ENCODE measurements around the gene ACTA1.
A peak's percentile ranks its signal among the peaks of the same experiment; 100 is the strongest.
"Not testable (repeated sequence)": the region's sequence is repeated elsewhere in the genome, so short reads cannot be mapped to it uniquely, and the experiment has no call there.

The ACTA1 gene

DNA sequence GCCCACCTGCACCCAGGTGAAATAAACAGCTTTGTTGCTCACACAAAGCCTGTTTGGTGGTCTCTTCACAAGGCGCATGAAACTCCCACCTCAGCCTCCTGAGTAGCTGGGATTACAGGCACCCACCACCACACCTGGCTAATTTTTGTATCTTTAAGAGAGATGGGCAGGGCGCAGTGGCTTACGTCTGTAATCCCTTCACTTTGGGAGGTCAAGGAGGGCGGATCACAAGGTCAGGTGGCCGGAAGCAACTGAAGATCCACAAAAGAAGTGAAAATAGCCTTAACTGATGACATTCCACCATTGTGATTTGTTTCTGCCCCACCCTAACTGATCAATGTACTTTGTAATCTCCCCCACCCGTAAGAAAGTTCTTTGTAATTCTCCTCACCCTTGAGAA lies 15.3 kb downstream of the ACTA1 start:
- not testable (repeated sequence) for DNase-seq (ENCODE audit: low spot score); H2AFZ ChIP-seq (ENCODE audit: low read length)
- no CpG with 5 or more reads among the region's 6 CpGs for WGBS, 2 donors (ENCODE audit: extremely low coverage in 2 of 2, insufficient read length in 2 of 2, insufficient replicate concordance in 1 of 2)

GRCh38 chr1:229412810-229413209 lies 21.1 kb downstream of the ACTA1 start:
- H3K9me3 ChIP-seq (replicated peaks in 1 of 2; ENCODE audit: control insufficient read depth in 2 of 2, insufficient read depth in 1 of 2, low read depth in 1 of 2, low read length in 2 of 2); H3K79me1 ChIP-seq (ENCODE audit: low read depth, low read length); H3K14ac ChIP-seq (ENCODE audit: low read length); H3K27ac ChIP-seq (replicated peaks; ENCODE audit: low read length); DNase-seq (ENCODE audit: low spot score); H2BK5ac ChIP-seq (ENCODE audit: low read length); H4K91ac ChIP-seq (ENCODE audit: low read depth, low read length, poor library complexity); H2BK120ac ChIP-seq (ENCODE audit: low read depth, low read length); H3K18ac ChIP-seq (ENCODE audit: low read length); H3K23ac ChIP-seq (ENCODE audit: low read depth, low read length, poor library complexity); H3K4me2 ChIP-seq (ENCODE audit: insufficient read depth, low read length, poor library complexity, severe bottlenecking); H2BK15ac ChIP-seq (ENCODE audit: low read length); H3K4me3 ChIP-seq (ENCODE audit: low read length in 2 of 2); H3K9ac ChIP-seq (ENCODE audit: low read depth, low read length, poor library complexity); H4K8ac ChIP-seq (ENCODE audit: low read depth, low read length); H2BK12ac ChIP-seq (ENCODE audit: low read length); H2AK5ac ChIP-seq (ENCODE audit: low read depth, low read length); H3K4ac ChIP-seq (ENCODE audit: low read length); H2AFZ ChIP-seq (ENCODE audit: low read length); H3K36me3 ChIP-seq (replicated peaks in 1 of 2; ENCODE audit: control insufficient read depth in 2 of 2, insufficient read depth in 2 of 2, low read length in 2 of 2): not testable (repeated sequence)
- Histone ChIP-seq H3K4me1 (ENCODE audit: control insufficient read depth in 2 of 2, insufficient read depth in 1 of 2, low read depth in 1 of 2, low read length in 2 of 2) (peaks cover 7 to 12% of the 10 kb centered on the region in 2 donors), H3K27me3 (ENCODE audit: control insufficient read depth in 3 of 3, insufficient read depth in 3 of 3, low read depth in 1 of 3, low read length in 3 of 3) (peaks cover under 1 to 37% (median 30%) of the 10 kb centered on the region in 3 experiments)
- no CpG with 5 or more reads among the region's 5 CpGs for WGBS, 2 donors (ENCODE audit: extremely low coverage in 2 of 2, insufficient read length in 2 of 2, insufficient replicate concordance in 1 of 2)

More for the DNA sequence above, 15.3 kb downstream of the ACTA1 start:
- not testable (repeated sequence) for H3K4me3 ChIP-seq (ENCODE audit: low read length in 2 of 2); H3K14ac ChIP-seq (ENCODE audit: low read length); H3K36me3 ChIP-seq (replicated peaks in 1 of 2; ENCODE audit: control insufficient read depth in 2 of 2, insufficient read depth in 2 of 2, low read length in 2 of 2); H3K4ac ChIP-seq (ENCODE audit: low read length); H3K23ac ChIP-seq (ENCODE audit: low read depth, low read length, poor library complexity); H3K9ac ChIP-seq (ENCODE audit: low read depth, low read length, poor library complexity); H3K18ac ChIP-seq (ENCODE audit: low read length); H2BK120ac ChIP-seq (ENCODE audit: low read depth, low read length); H4K8ac ChIP-seq (ENCODE audit: low read depth, low read length); H2BK15ac ChIP-seq (ENCODE audit: low read length); H3K9me3 ChIP-seq (replicated peaks in 1 of 2; ENCODE audit: control insufficient read depth in 2 of 2, insufficient read depth in 1 of 2, low read depth in 1 of 2, low read length in 2 of 2); H3K4me2 ChIP-seq (ENCODE audit: insufficient read depth, low read length, poor library complexity, severe bottlenecking); H2BK5ac ChIP-seq (ENCODE audit: low read length); H4K91ac ChIP-seq (ENCODE audit: low read depth, low read length, poor library complexity); H3K27me3 ChIP-seq (ENCODE audit: control insufficient read depth in 3 of 3, insufficient read depth in 3 of 3, low read depth in 1 of 3, low read length in 3 of 3); H2BK12ac ChIP-seq (ENCODE audit: low read length); H3K79me1 ChIP-seq (ENCODE audit: low read depth, low read length); H3K4me1 ChIP-seq (ENCODE audit: control insufficient read depth in 2 of 2, insufficient read depth in 1 of 2, low read depth in 1 of 2, low read length in 2 of 2); H3K27ac ChIP-seq (replicated peaks; ENCODE audit: low read length); H2AK5ac ChIP-seq (ENCODE audit: low read depth, low read length)

GRCh38 chr1:229412056-229412455 lies 21.8 kb downstream of the ACTA1 start:
- H3K27ac ChIP-seq (replicated peaks; ENCODE audit: low read length) = no peak overlapping the region

GRCh38 chr1:229411434-229412055 lies 22.3 kb downstream of the ACTA1 start:
- H3K14ac ChIP-seq (ENCODE audit: low read length) = no peak overlapping the region
- no peaks in the 10 kb centered on the region for H3K79me1 ChIP-seq (ENCODE audit: low read depth, low read length)
- no peak overlapping the region for H3K4ac ChIP-seq (ENCODE audit: low read length)
- no peak overlapping the region for H3K4me2 ChIP-seq (ENCODE audit: insufficient read depth, low read length, poor library complexity, severe bottlenecking)
- H3K23ac ChIP-seq (ENCODE audit: low read depth, low read length, poor library complexity) = no peak overlapping the region
- H2BK15ac ChIP-seq (ENCODE audit: low read length) = no peak overlapping the region
- no peak overlapping the region for H4K91ac ChIP-seq (ENCODE audit: low read depth, low read length, poor library complexity)
- no peak overlapping the region for H2AK5ac ChIP-seq (ENCODE audit: low read depth, low read length)
- H2BK5ac ChIP-seq (ENCODE audit: low read length) = no peak overlapping the region
- WGBS, 2 donors (ENCODE audit: extremely low coverage in 2 of 2, insufficient read length in 2 of 2, insufficient replicate concordance in 1 of 2) = no CpG with 5 or more reads among the region's 11 CpGs
- no peak overlapping the region for H2BK12ac ChIP-seq (ENCODE audit: low read length)
- no peak overlapping the region for H3K27ac ChIP-seq (replicated peaks; ENCODE audit: low read length)
- peaks cover 15 to 18% of the 10 kb centered on the region in 2 donors for H3K4me1 ChIP-seq (ENCODE audit: control insufficient read depth in 2 of 2, insufficient read depth in 1 of 2, low read depth in 1 of 2, low read length in 2 of 2)
- no peak overlapping the region for H4K8ac ChIP-seq (ENCODE audit: low read depth, low read length)
- no peak overlapping the region for H2BK120ac ChIP-seq (ENCODE audit: low read depth, low read length)
- H3K4me3 ChIP-seq (ENCODE audit: low read length in 2 of 2) = no peak overlapping the region
- no peaks in the 10 kb centered on the region for H3K36me3 ChIP-seq (replicated peaks in 1 of 2; ENCODE audit: control insufficient read depth in 2 of 2, insufficient read depth in 2 of 2, low read length in 2 of 2)
- peaks cover 9 to 42% (median 40%) of the 10 kb centered on the region in 3 experiments for H3K27me3 ChIP-seq (ENCODE audit: control insufficient read depth in 3 of 3, insufficient read depth in 3 of 3, low read depth in 1 of 3, low read length in 3 of 3)
- no peaks in the 10 kb centered on the region for H3K9me3 ChIP-seq (replicated peaks in 1 of 2; ENCODE audit: control insufficient read depth in 2 of 2, insufficient read depth in 1 of 2, low read depth in 1 of 2, low read length in 2 of 2)
- H2AFZ ChIP-seq (ENCODE audit: low read length) = no peak overlapping the region
- no peak for DNase-seq (ENCODE audit: low spot score)
- H3K18ac ChIP-seq (ENCODE audit: low read length) = peak overlapping the region; percentile 6
- H3K9ac ChIP-seq (ENCODE audit: low read depth, low read length, poor library complexity) = no peak overlapping the region

More at GRCh38 chr1:229412056-229412455, 21.8 kb downstream of the ACTA1 start:
- peak overlapping the region; percentile 1 for H3K18ac ChIP-seq (ENCODE audit: low read length)
- WGBS, 2 donors (ENCODE audit: extremely low coverage in 2 of 2, insufficient read length in 2 of 2, insufficient replicate concordance in 1 of 2) = no CpG with 5 or more reads among the region's 7 CpGs
- no peaks in the 10 kb centered on the region for H3K9me3 ChIP-seq (replicated peaks in 1 of 2; ENCODE audit: control insufficient read depth in 2 of 2, insufficient read depth in 1 of 2, low read depth in 1 of 2, low read length in 2 of 2)
- H3K4me1 ChIP-seq (ENCODE audit: control insufficient read depth in 2 of 2, insufficient read depth in 1 of 2, low read depth in 1 of 2, low read length in 2 of 2) = peaks cover 14 to 17% of the 10 kb centered on the region in 2 donors
- H3K4ac ChIP-seq (ENCODE audit: low read length) = no peak overlapping the region
- peaks cover 8 to 42% (median 37%) of the 10 kb centered on the region in 3 experiments for H3K27me3 ChIP-seq (ENCODE audit: control insufficient read depth in 3 of 3, insufficient read depth in 3 of 3, low read depth in 1 of 3, low read length in 3 of 3)
- H3K4me2 ChIP-seq (ENCODE audit: insufficient read depth, low read length, poor library complexity, severe bottlenecking) = no peak overlapping the region
- H3K23ac ChIP-seq (ENCODE audit: low read depth, low read length, poor library complexity) = no peak overlapping the region
- no peak overlapping the region for H2BK120ac ChIP-seq (ENCODE audit: low read depth, low read length)
- H3K36me3 ChIP-seq (replicated peaks in 1 of 2; ENCODE audit: control insufficient read depth in 2 of 2, insufficient read depth in 2 of 2, low read length in 2 of 2) = no peaks in the 10 kb centered on the region
- no peak overlapping the region for H2BK5ac ChIP-seq (ENCODE audit: low read length)
- H2BK15ac ChIP-seq (ENCODE audit: low read length) = no peak overlapping the region
- H3K14ac ChIP-seq (ENCODE audit: low read length) = no peak overlapping the region
- no peak overlapping the region for H2AFZ ChIP-seq (ENCODE audit: low read length)
- no peak overlapping the region for H3K4me3 ChIP-seq (ENCODE audit: low read length in 2 of 2)
- H3K79me1 ChIP-seq (ENCODE audit: low read depth, low read length) = no peaks in the 10 kb centered on the region
- no peak overlapping the region for H3K9ac ChIP-seq (ENCODE audit: low read depth, low read length, poor library complexity)
- no peak overlapping the region for H4K91ac ChIP-seq (ENCODE audit: low read depth, low read length, poor library complexity)
- no peak for DNase-seq (ENCODE audit: low spot score)
- no peak overlapping the region for H2AK5ac ChIP-seq (ENCODE audit: low read depth, low read length)
- H2BK12ac ChIP-seq (ENCODE audit: low read length) = no peak overlapping the region
- H4K8ac ChIP-seq (ENCODE audit: low read depth, low read length) = no peak overlapping the region
